HCT116 (cell line): ENCODE results near the gene STING1. TPM values are rescaled to one million over a fixed set of nuclear protein-coding genes. Genes with fewer than 3 reads are reported as not detected.

Experiments used
- ATAC-seq: fragments of 200-7000 bp; cut with Tn5 transposase; 2 replicates; pipeline ENCODE4 v1.9.1; 2020; ENCODE audit warnings: mild to moderate bottlenecking, moderate library complexity
- BruUV-seq: library from RNA; stranded (reverse); fragments of 400-500 nt; replicated peaks from 2 replicates; lab custom pipeline; 2021; lab: Mats Ljungman, UMichigan
- CTCF ChIA-PET: fragments of 300-600 bp; sonication (Branson Sonifier 250); formaldehyde crosslinking; loops from one replicate; lab custom pipeline; 2021; ENCODE audit warnings: antibody characterized with exemption; lab: Charles Lee
- POLR2A ChIA-PET: fragments of 300-600, 350-600 bp; sonication (Branson Sonifier 250); formaldehyde crosslinking; loops from one replicate; lab custom pipeline; 2021; ENCODE audit warnings: antibody characterized with exemption; lab: Charles Lee
- RAD21 ChIA-PET, 2 experiments: fragments of 300-600 bp; sonication (Branson Sonifier 250); formaldehyde crosslinking; loops; one replicate each; lab custom pipeline; 2023; ENCODE audit warnings: low total read pairs in 2 of 2; ENCODE audit not compliant: uncharacterized antibody in 2 of 2, unreplicated experiment in 2 of 2, low non-redundant PET in 1 of 2; lab: Charles Lee
- DNase-seq: peaks from one replicate; pipeline ENCODE4 v3.0.0-alpha.2; 2010; ENCODE audit warnings: low read depth, low spot score
- H2AFZ ChIP-seq: fragments of 200-600 bp; shearing (Covaris generic), sonication (generic); 2 replicates; pipeline ENCODE4 v1.6.1; 2017; ENCODE audit warnings: low read depth, mixed run types, mixed read lengths, antibody characterized with exemption, low read length; ENCODE audit not compliant: poor library complexity, severe bottlenecking
- H3K27ac ChIP-seq: 2 replicates; pipeline ENCODE4 v1.5.1; 2012; ENCODE audit warnings: low read depth, low read length
- H3K27me3 ChIP-seq: fragments of 200-600 bp; sonication (generic); 2 replicates; pipeline ENCODE4 v1.6.1; 2016; ENCODE audit warnings: mixed run types, low read length, mixed read lengths; ENCODE audit not compliant: insufficient read depth
- H3K36me3 ChIP-seq, 2 experiments: fragments of 200-500 bp in 1 of 2; fragments of 200-600 bp in 1 of 2; sonication (Bioruptor generic) in 1 of 2; sonication (generic) in 1 of 2; 2 replicates each; pipeline versions ENCODE4 v1.5.1 to v1.6.1; 2014 to 2016; ENCODE audit warnings: low read length in 2 of 2, inconsistent platforms in 1 of 2, mixed read lengths in 1 of 2, mixed run types in 1 of 2; ENCODE audit not compliant: insufficient read depth in 2 of 2, control insufficient read depth in 1 of 2
- H3K4me1 ChIP-seq, 2 experiments: fragments of 200-600 bp in 1 of 2; sonication (generic) in 1 of 2; 2 replicates each; pipeline versions ENCODE4 v1.5.1 to v1.6.1; 2012 to 2017; ENCODE audit warnings: low read length in 2 of 2, inconsistent platforms in 1 of 2, mild to moderate bottlenecking in 1 of 2, mixed read lengths in 1 of 2, mixed run types in 1 of 2, moderate library complexity in 1 of 2; ENCODE audit not compliant: insufficient read depth in 2 of 2, control insufficient read depth in 1 of 2
- H3K4me2 ChIP-seq: fragments of 200-600 bp; sonication (generic); 2 replicates; pipeline ENCODE4 v1.6.1; 2017; ENCODE audit warnings: mixed run types, low read length, mixed read lengths
- H3K4me3 ChIP-seq, 2 experiments: fragments of 200-600 bp in 1 of 2; sonication (generic) in 1 of 2; replicated peaks in 1 of 2; 2 replicates each; pipeline ENCODE4 v1.5.1; 2011 to 2016; ENCODE audit warnings: low read length in 2 of 2, control low read depth in 1 of 2, low read depth in 1 of 2, mild to moderate bottlenecking in 1 of 2, mixed read lengths in 1 of 2, mixed run types in 1 of 2
- H3K79me2 ChIP-seq: fragments of 200-600 bp; sonication (generic); 2 replicates; pipeline ENCODE4 v1.6.1; 2017; ENCODE audit warnings: mild to moderate bottlenecking, mixed run types, low read length, moderate library complexity, mixed read lengths; ENCODE audit not compliant: insufficient read depth
- H3K9ac ChIP-seq: fragments of 200-600 bp; sonication (generic); 2 replicates; pipeline ENCODE4 v1.6.1; 2016; ENCODE audit warnings: low read length, mixed read lengths
- H3K9me2 ChIP-seq: fragments of 200-600 bp; sonication (generic), shearing (Covaris generic); 2 replicates; pipeline ENCODE4 v1.6.1; 2017; ENCODE audit warnings: mixed run types, mild to moderate bottlenecking, moderate library complexity; ENCODE audit not compliant: insufficient read depth
- H3K9me3 ChIP-seq, 2 experiments: fragments of 200-500 bp in 1 of 2; fragments of 200-600 bp in 1 of 2; sonication (Bioruptor generic) in 1 of 2; sonication (generic) in 1 of 2; 2 replicates each; pipeline ENCODE4 v1.6.1; 2014 to 2017; ENCODE audit warnings: low read length in 2 of 2, mixed read lengths in 2 of 2, inconsistent platforms in 1 of 2, low read depth in 1 of 2, mild to moderate bottlenecking in 1 of 2, mixed run types in 1 of 2, moderate library complexity in 1 of 2; ENCODE audit not compliant: control insufficient read depth in 1 of 2, insufficient read depth in 1 of 2
- H4K20me1 ChIP-seq: fragments of 200-600 bp; sonication (generic), shearing (Covaris generic); 2 replicates; pipeline ENCODE4 v1.6.1; 2017; ENCODE audit warnings: mixed run types, mild to moderate bottlenecking, moderate library complexity; ENCODE audit not compliant: insufficient read depth
- CEBPB ChIP-seq: IDR thresholded peaks from 2 replicates; pipeline ENCODE4 v1.6.1; 2012; ENCODE audit warnings: low read depth
- ELF1 ChIP-seq: IDR thresholded peaks from 2 replicates; pipeline ENCODE4 v1.6.1; 2012; ENCODE audit warnings: low read depth, borderline replicate concordance
- POLR2A ChIP-seq: IDR thresholded peaks from 2 replicates; pipeline ENCODE4 v1.7.0; 2011; ENCODE audit warnings: borderline replicate concordance; ENCODE audit not compliant: insufficient read depth, insufficient read length; ENCODE audit errors: extremely low read depth
- SIN3A ChIP-seq: IDR thresholded peaks from 2 replicates; pipeline ENCODE4 v1.6.1; 2012; ENCODE audit warnings: low read depth
- intact Hi-C: fragments of 100-400 bp; cut with micrococcal nuclease; formaldehyde crosslinking; loops from 2 replicates; pipeline ENCODE4 v1.10.0; 2022
- total RNA-seq: library from RNA; stranded (reverse); gene quantifications from one replicate; pipeline ENCODE4 v1.2.1, GENCODE V29; 2021; ENCODE audit not compliant: unreplicated experiment

The STING1 gene
- total RNA-seq, 1 experiment from 2014 or later, result 17.7 TPM

DNA sequence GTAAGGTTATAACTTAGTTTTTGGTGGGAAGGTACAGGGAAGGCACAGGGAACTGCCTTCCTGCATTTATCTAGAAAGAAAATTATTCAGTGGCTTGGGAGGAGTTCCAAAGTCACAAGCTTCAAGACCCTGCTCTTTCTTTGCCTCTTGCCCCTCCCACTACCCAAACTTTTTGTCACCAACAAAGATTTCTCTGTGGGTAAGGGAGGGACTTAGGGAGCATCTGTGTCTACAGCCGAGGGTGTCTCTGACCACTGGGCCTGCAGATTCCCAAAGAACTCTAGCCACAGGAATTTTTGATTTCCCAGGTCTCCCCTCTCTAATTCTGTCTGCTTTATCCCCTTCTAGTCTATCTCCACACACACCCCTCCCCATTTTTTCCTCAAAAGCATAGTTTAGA is 22.1 kb downstream of the STING1 start:
- DNase-seq, result no peak
- no peak overlapping the region for H3K27ac ChIP-seq
- no peak for ATAC-seq
- H3K9ac ChIP-seq, result no peak overlapping the region
- H3K79me2 ChIP-seq, result no peaks in the 10 kb centered on the region
- no peaks in the 10 kb centered on the region for H3K9me2 ChIP-seq
- no peaks in the 10 kb centered on the region for H3K9me3 ChIP-seq
- no peak overlapping the region for H2AFZ ChIP-seq
- H3K36me3 ChIP-seq, result no peaks in the 10 kb centered on the region
- H3K4me3 ChIP-seq, result no peak overlapping the region
- intact Hi-C loops, result no loop called here
- no peak overlapping the region for H3K4me2 ChIP-seq
- no peaks in the 10 kb centered on the region for H3K27me3 ChIP-seq
- ChIA-PET CTCF (no interaction called here), POLR2A (no interaction called here), RAD21 (no interaction called here)
- no TSS peak for BruUV-seq
- H3K4me1 ChIP-seq, result peaks cover 0 to 7% of the 10 kb centered on the region in 2 experiments; a peak in 1 of 4 replicates
- no peaks in the 10 kb centered on the region for H4K20me1 ChIP-seq
- TF ChIP-seq SIN3A, result no peak
- TF ChIP-seq POLR2A, result no peak
- no peak for TF ChIP-seq CEBPB
- TF ChIP-seq ELF1, result no peak

- Histone ChIP-seq H3K36me3 (no peaks in the 10 kb centered on the region), H3K27ac (no peak overlapping the region), H3K79me2 (no peaks in the 10 kb centered on the region), H3K9me3 (no peaks in the 10 kb centered on the region), H3K27me3 (no peaks in the 10 kb centered on the region), H3K9me2 (no peaks in the 10 kb centered on the region), H3K4me3 (no peak overlapping the region), H4K20me1 (no peaks in the 10 kb centered on the region), H3K4me1 (peaks cover 0 to 7% of the 10 kb centered on the region in 2 experiments; a peak in 1 of 4 replicates), H3K4me2 (no peak overlapping the region), H2AFZ (no peak overlapping the region), H3K9ac (no peak overlapping the region)
- ATAC-seq (no peak), DNase-seq (no peak)
- RAD21 ChIA-PET, result no interaction called here
- no TSS peak for BruUV-seq
- CTCF ChIA-PET, result no interaction called here
- POLR2A ChIA-PET, result no interaction called here
- no peak for TF ChIP-seq CEBPB
- intact Hi-C loops, result no loop called here
Measured at GRCh38 chr5:139459451-139459934, 23.1 kb downstream of the STING1 start.
